ENCODE data around the gene DUSP12.

- TF ChIP-seq GATA3 (IDR thresholded peaks at IDR 0.05; ENCODE audit: low read depth, low read length) = no peak
- TF ChIP-seq GATA2 (IDR thresholded peaks at IDR 0.05; ENCODE audit: low read depth, low read length) = no peak
Measured at GRCh38 chr1:161733526-161733925, 16.1 kb upstream of the DUSP12 start.

Data from SH-SY5Y (cell line).